ENCODE measurements around the gene TMUB1. TPM values are rescaled to one million over a fixed set of nuclear protein-coding genes. Genes with fewer than 3 reads are reported as not detected.

The TMUB1 gene
- total RNA-seq, 1 donor from 2014 or later, result 12.5 TPM

- H3K9me3 ChIP-seq (ENCODE audit: control insufficient read depth in 3 of 3, low read length in 3 of 3), result no peaks in the 10 kb centered on the region
- peaks cover 4 to 7% (median 5%) of the 10 kb centered on the region in 3 donors for H3K4me1 ChIP-seq (ENCODE audit: control insufficient read depth in 3 of 3, insufficient read depth in 3 of 3, low read length in 3 of 3)
- no peak overlapping the region for H3K27ac ChIP-seq (ENCODE audit: low read depth, low read length)
- H3K9ac ChIP-seq (ENCODE audit: low read depth in 1 of 3, low read length in 3 of 3), result no peak overlapping the region
- peaks cover 22 to 27% (median 23%) of the 10 kb centered on the region in 3 donors for H3K36me3 ChIP-seq (ENCODE audit: control insufficient read depth in 3 of 3, insufficient read depth in 3 of 3, low read length in 3 of 3)
- H3K27me3 ChIP-seq (ENCODE audit: control insufficient read depth in 3 of 3, insufficient read depth in 3 of 3, low read length in 3 of 3), result no peaks in the 10 kb centered on the region
- H3K4me3 ChIP-seq (ENCODE audit: low read length in 3 of 3), result no peak overlapping the region
Observed at GRCh38 chr7:151115121-151115835, 32.0 kb upstream of the TMUB1 start.

- H3K9ac ChIP-seq (ENCODE audit: low read depth in 1 of 3, low read length in 3 of 3), result no peak overlapping the region
- H3K9me3 ChIP-seq (ENCODE audit: control insufficient read depth in 3 of 3, low read length in 3 of 3), result no peaks in the 10 kb centered on the region
- H3K36me3 ChIP-seq (ENCODE audit: control insufficient read depth in 3 of 3, insufficient read depth in 3 of 3, low read length in 3 of 3), result peaks cover 13 to 22% (median 20%) of the 10 kb centered on the region in 3 donors
- H3K27ac ChIP-seq (ENCODE audit: low read depth, low read length), result no peak overlapping the region
- H3K4me1 ChIP-seq (ENCODE audit: control insufficient read depth in 3 of 3, insufficient read depth in 3 of 3, low read length in 3 of 3), result peaks cover 5 to 14% (median 6%) of the 10 kb centered on the region in 3 donors
- H3K4me3 ChIP-seq (ENCODE audit: low read length in 3 of 3), result no peak overlapping the region
- H3K27me3 ChIP-seq (ENCODE audit: control insufficient read depth in 3 of 3, insufficient read depth in 3 of 3, low read length in 3 of 3), result no peaks in the 10 kb centered on the region
Observed at GRCh38 chr7:151114151-151115090, 31.1 kb upstream of the TMUB1 start.

- Histone ChIP-seq H3K9ac (ENCODE audit: low read depth in 1 of 3, low read length in 3 of 3) (no peak overlapping the region), H3K27ac (ENCODE audit: low read depth, low read length) (no peak overlapping the region)
Observed at GRCh38 chr7:151113344-151114150, 30.3 kb upstream of the TMUB1 start.

GRCh38 chr7:151110941-151111645 lies 27.8 kb upstream of the TMUB1 start:
- Histone ChIP-seq H3K4me1 (ENCODE audit: control insufficient read depth in 3 of 3, insufficient read depth in 3 of 3, low read length in 3 of 3) (peaks cover 8 to 16% (median 8%) of the 10 kb centered on the region in 3 donors), H3K9me3 (ENCODE audit: control insufficient read depth in 3 of 3, low read length in 3 of 3) (no peaks in the 10 kb centered on the region), H3K27ac (ENCODE audit: low read depth, low read length) (no peak overlapping the region), H3K4me3 (ENCODE audit: low read length in 3 of 3) (no peak overlapping the region), H3K9ac (ENCODE audit: low read depth in 1 of 3, low read length in 3 of 3) (no peak overlapping the region), H3K27me3 (ENCODE audit: control insufficient read depth in 3 of 3, insufficient read depth in 3 of 3, low read length in 3 of 3) (no peaks in the 10 kb centered on the region), H3K36me3 (ENCODE audit: control insufficient read depth in 3 of 3, insufficient read depth in 3 of 3, low read length in 3 of 3) (no peaks in the 10 kb centered on the region)

More at GRCh38 chr7:151113344-151114150, 30.3 kb upstream of the TMUB1 start:
- Histone ChIP-seq H3K4me3 (ENCODE audit: low read length in 3 of 3) (no peak overlapping the region), H3K9me3 (ENCODE audit: control insufficient read depth in 3 of 3, low read length in 3 of 3) (no peaks in the 10 kb centered on the region), H3K36me3 (ENCODE audit: control insufficient read depth in 3 of 3, insufficient read depth in 3 of 3, low read length in 3 of 3) (peaks cover 4 to 13% (median 12%) of the 10 kb centered on the region in 3 donors), H3K27me3 (ENCODE audit: control insufficient read depth in 3 of 3, insufficient read depth in 3 of 3, low read length in 3 of 3) (no peaks in the 10 kb centered on the region), H3K4me1 (ENCODE audit: control insufficient read depth in 3 of 3, insufficient read depth in 3 of 3, low read length in 3 of 3) (peaks cover 5 to 16% (median 8%) of the 10 kb centered on the region in 3 donors)

GRCh38 chr7:151110236-151110940 lies 27.1 kb upstream of the TMUB1 start:
- H3K4me3 ChIP-seq (ENCODE audit: low read length in 3 of 3), result no peak overlapping the region
- H3K27ac ChIP-seq (ENCODE audit: low read depth, low read length), result no peak overlapping the region
- H3K9me3 ChIP-seq (ENCODE audit: control insufficient read depth in 3 of 3, low read length in 3 of 3), result no peaks in the 10 kb centered on the region
- H3K9ac ChIP-seq (ENCODE audit: low read depth in 1 of 3, low read length in 3 of 3), result no peak overlapping the region
- no peaks in the 10 kb centered on the region for H3K27me3 ChIP-seq (ENCODE audit: control insufficient read depth in 3 of 3, insufficient read depth in 3 of 3, low read length in 3 of 3)
- peaks cover 8 to 16% (median 8%) of the 10 kb centered on the region in 3 donors for H3K4me1 ChIP-seq (ENCODE audit: control insufficient read depth in 3 of 3, insufficient read depth in 3 of 3, low read length in 3 of 3)
- H3K36me3 ChIP-seq (ENCODE audit: control insufficient read depth in 3 of 3, insufficient read depth in 3 of 3, low read length in 3 of 3), result no peaks in the 10 kb centered on the region

- Histone ChIP-seq H3K9ac (ENCODE audit: low read depth in 1 of 3, low read length in 3 of 3) (no peak overlapping the region), H3K4me3 (ENCODE audit: low read length in 3 of 3) (no peak overlapping the region), H3K36me3 (ENCODE audit: control insufficient read depth in 3 of 3, insufficient read depth in 3 of 3, low read length in 3 of 3) (no peaks in the 10 kb centered on the region), H3K4me1 (ENCODE audit: control insufficient read depth in 3 of 3, insufficient read depth in 3 of 3, low read length in 3 of 3) (peaks cover 8 to 16% (median 10%) of the 10 kb centered on the region in 3 donors), H3K27me3 (ENCODE audit: control insufficient read depth in 3 of 3, insufficient read depth in 3 of 3, low read length in 3 of 3) (no peaks in the 10 kb centered on the region), H3K27ac (ENCODE audit: low read depth, low read length) (no peak overlapping the region), H3K9me3 (ENCODE audit: control insufficient read depth in 3 of 3, low read length in 3 of 3) (no peaks in the 10 kb centered on the region)
Observed at GRCh38 chr7:151109094-151110048, 26.1 kb upstream of the TMUB1 start.

- Histone ChIP-seq H3K27ac (ENCODE audit: low read depth, low read length) (no peak overlapping the region), H3K9me3 (ENCODE audit: control insufficient read depth in 3 of 3, low read length in 3 of 3) (no peaks in the 10 kb centered on the region), H3K4me3 (ENCODE audit: low read length in 3 of 3) (no peak overlapping the region), H3K36me3 (ENCODE audit: control insufficient read depth in 3 of 3, insufficient read depth in 3 of 3, low read length in 3 of 3) (no peaks in the 10 kb centered on the region), H3K4me1 (ENCODE audit: control insufficient read depth in 3 of 3, insufficient read depth in 3 of 3, low read length in 3 of 3) (peaks cover 8 to 16% (median 10%) of the 10 kb centered on the region in 3 donors), H3K9ac (ENCODE audit: low read depth in 1 of 3, low read length in 3 of 3) (no peak overlapping the region), H3K27me3 (ENCODE audit: control insufficient read depth in 3 of 3, insufficient read depth in 3 of 3, low read length in 3 of 3) (no peaks in the 10 kb centered on the region)
Observed at GRCh38 chr7:151107882-151108281, 24.6 kb upstream of the TMUB1 start.

GRCh38 chr7:151104411-151105235 lies 21.3 kb upstream of the TMUB1 start:
- Histone ChIP-seq H3K36me3 (ENCODE audit: control insufficient read depth in 3 of 3, insufficient read depth in 3 of 3, low read length in 3 of 3) (no peaks in the 10 kb centered on the region), H3K4me1 (ENCODE audit: control insufficient read depth in 3 of 3, insufficient read depth in 3 of 3, low read length in 3 of 3) (peaks cover 4 to 11% (median 7%) of the 10 kb centered on the region in 3 donors), H3K4me3 (ENCODE audit: low read length in 3 of 3) (no peak overlapping the region), H3K9me3 (ENCODE audit: control insufficient read depth in 3 of 3, low read length in 3 of 3) (no peaks in the 10 kb centered on the region), H3K9ac (ENCODE audit: low read depth in 1 of 3, low read length in 3 of 3) (no peak overlapping the region), H3K27ac (ENCODE audit: low read depth, low read length) (no peak overlapping the region), H3K27me3 (ENCODE audit: control insufficient read depth in 3 of 3, insufficient read depth in 3 of 3, low read length in 3 of 3) (no peaks in the 10 kb centered on the region)

Data from skeletal muscle tissue (tissue), 4 donors.